ENCODE data around the gene RABGAP1L. TPM values are rescaled to one million over a fixed set of nuclear protein-coding genes. Genes with fewer than 3 reads are reported as not detected.

Gene RABGAP1L
- total RNA-seq, 4 donors from 2014 or later = 39.9 to 77.4 (median 48.7) TPM

DNA sequence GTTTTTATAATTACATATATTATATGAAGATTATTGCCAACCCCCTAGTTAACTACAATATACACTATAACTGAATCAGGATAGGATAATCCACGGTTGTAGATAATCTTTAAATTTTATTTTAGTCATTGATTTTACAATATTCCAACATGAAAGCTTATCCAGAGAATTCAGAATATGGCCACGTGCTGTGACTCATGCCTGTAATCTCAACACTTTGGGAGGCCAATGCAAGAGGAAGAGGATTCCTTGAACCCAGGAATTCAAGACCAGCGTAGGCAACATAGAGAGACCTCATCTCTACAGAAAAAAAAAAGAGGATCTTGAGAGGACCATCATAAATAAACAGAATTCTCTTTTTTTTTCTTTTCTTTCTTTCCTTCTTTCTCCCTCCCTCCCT is 720.9 kb downstream of the RABGAP1L start:
- TF ChIP-seq, protein P1, sequence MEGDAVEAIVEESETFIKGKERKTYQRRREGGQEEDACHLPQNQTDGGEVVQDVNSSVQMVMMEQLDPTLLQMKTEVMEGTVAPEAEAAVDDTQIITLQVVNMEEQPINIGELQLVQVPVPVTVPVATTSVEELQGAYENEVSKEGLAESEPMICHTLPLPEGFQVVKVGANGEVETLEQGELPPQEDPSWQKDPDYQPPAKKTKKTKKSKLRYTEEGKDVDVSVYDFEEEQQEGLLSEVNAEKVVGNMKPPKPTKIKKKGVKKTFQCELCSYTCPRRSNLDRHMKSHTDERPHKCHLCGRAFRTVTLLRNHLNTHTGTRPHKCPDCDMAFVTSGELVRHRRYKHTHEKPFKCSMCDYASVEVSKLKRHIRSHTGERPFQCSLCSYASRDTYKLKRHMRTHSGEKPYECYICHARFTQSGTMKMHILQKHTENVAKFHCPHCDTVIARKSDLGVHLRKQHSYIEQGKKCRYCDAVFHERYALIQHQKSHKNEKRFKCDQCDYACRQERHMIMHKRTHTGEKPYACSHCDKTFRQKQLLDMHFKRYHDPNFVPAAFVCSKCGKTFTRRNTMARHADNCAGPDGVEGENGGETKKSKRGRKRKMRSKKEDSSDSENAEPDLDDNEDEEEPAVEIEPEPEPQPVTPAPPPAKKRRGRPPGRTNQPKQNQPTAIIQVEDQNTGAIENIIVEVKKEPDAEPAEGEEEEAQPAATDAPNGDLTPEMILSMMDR (IDR thresholded peaks at IDR 0.05; ENCODE audit: low read depth) = no peak

DNA sequence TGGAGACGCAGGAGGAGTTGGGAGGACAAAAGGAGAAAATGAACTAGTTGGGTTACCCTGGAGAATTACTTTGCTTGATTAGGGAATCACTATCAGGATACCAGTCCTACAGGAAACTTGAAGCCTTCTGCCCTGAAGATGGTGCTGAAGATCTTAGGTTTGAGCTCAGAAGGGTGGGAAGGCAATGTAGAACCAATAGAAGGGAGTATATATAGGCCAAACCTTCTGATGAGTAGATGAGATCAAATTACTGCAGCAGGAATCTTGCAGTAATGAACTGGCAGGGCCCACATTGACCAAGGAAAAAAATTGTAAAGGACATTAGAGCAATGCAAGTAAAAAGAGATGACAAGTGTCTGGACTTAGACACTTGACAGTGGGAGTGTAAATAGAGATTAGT is 724.1 kb downstream of the RABGAP1L start:
- TF ChIP-seq, protein P1 (IDR thresholded peaks at IDR 0.05; ENCODE audit: low read depth) = no peak

DNA sequence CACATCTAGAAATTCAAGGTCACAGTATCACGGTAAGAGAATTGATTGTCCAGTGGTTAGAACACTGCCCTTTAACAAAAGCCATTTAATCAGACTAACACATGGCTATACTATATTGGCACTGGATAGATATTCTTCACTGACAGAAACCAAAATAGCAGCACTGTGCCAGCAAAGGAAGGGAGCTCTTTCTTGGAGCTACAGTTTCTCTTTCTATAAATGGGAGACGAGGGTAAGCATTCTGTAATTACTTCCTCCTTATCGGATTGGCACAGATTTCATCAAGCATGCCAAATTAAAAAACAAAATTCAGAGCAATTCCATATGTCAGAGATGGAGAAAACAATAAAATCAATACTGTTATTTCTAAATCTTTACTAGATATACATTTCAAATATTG is 724.7 kb downstream of the RABGAP1L start:
- TF ChIP-seq, protein P1 (IDR thresholded peaks at IDR 0.05; ENCODE audit: low read depth) = no peak

DNA sequence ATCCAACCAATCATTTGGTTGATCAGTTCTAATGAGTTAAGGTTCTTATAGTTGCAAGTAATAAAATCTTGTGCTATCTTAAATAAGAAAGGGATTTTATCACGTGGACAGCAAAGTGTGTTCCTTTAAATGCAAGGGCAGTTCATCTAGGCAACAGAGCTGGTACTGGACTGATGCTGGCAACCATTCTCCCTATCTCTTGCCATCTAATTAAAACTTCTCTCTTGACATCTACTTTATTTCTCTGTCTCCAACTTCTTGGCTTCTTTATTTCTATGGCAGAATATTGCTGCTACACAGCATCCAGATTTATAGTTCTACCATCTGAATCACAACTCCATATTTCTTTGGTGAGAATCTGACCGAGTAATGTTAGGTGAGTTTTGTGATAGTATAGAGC is 725.2 kb downstream of the RABGAP1L start:
- TF ChIP-seq, protein P1 (IDR thresholded peaks at IDR 0.05; ENCODE audit: low read depth) = no peak

DNA sequence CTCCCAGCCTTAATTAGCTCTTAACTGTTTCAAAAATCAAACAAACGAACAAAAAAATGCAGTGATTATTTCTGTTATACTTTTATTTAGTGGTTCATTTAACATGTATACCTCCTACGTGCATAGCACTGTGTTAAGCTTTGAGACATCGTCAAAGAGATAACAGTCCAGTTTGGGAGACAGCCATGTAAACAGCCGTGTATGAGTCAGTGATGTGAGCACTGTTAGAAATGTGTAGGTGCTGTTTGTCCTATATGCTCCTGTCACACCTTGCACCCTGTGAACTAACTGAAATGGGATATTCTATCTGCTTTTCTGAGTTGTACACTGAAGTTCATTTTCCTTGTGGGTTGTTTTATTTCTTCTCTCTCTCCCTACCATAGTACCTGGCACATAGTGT is 730.7 kb downstream of the RABGAP1L start:
- TF ChIP-seq, protein P1 (IDR thresholded peaks at IDR 0.05; ENCODE audit: low read depth) = no peak

DNA sequence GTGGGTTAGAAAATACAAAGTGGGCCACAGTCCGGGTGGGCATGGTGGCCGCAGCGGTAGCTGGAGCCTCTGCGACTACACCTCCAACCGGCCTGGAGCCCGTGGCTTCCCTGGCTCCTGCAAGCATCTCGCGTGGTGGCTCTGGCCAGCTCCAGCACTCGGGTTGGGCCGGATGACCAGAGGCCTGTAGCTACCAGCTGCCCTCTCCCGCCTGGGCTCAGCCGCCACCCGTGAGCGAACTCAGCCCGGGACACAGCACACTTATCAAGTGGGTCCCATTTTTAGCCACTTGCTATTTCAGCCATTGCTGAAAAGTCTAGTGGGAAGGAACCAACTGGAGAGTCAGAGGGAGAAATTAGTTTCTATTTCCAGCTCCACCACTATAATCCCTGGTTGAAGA is 732.7 kb downstream of the RABGAP1L start:
- TF ChIP-seq, protein P1 (IDR thresholded peaks at IDR 0.05; ENCODE audit: low read depth) = no peak

DNA sequence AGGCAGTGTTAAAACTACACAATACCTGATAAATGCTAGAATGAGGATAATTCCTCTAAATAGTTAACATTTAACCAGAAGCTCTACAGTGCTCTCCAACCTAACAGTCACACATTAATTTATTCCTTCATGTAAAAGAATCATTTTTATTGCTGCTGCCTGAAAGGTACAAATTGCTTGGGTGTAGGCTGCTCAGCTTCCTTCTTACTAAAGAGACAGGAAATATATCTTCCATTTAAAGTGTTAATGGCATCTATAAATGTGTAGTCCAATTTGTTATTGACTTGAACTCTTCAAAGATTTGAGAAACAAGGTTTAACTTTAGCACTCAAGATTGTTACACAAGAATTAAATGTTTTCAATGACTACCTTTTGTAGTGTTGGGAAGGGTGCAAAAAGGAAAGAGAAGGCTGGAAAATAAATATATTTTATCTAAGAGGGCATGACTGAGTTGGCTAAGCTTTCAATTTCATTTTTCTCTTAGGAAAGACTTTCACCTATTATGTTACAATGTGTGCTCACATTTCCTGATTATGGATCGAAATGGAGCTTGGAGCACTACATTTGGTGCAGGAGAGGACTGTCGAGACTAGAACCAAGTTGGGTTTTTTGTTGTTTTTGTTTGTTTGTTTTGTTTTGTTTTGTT is 734.9 kb downstream of the RABGAP1L start:
- TF ChIP-seq, protein P1 (IDR thresholded peaks at IDR 0.05; ENCODE audit: low read depth) = no peak

Measured in subcutaneous adipose tissue (tissue), 4 donors.